Measurements from ENCODE around the gene CDC42BPG. TPM values are rescaled to one million over a fixed set of nuclear protein-coding genes. Genes with fewer than 3 reads are reported as not detected.

Gene CDC42BPG
- total and polyA plus RNA-seq, 2 donors (not counting 1 experiment from before 2014, with no cell fraction given), result 0.03 to 0.33 TPM

DNA sequence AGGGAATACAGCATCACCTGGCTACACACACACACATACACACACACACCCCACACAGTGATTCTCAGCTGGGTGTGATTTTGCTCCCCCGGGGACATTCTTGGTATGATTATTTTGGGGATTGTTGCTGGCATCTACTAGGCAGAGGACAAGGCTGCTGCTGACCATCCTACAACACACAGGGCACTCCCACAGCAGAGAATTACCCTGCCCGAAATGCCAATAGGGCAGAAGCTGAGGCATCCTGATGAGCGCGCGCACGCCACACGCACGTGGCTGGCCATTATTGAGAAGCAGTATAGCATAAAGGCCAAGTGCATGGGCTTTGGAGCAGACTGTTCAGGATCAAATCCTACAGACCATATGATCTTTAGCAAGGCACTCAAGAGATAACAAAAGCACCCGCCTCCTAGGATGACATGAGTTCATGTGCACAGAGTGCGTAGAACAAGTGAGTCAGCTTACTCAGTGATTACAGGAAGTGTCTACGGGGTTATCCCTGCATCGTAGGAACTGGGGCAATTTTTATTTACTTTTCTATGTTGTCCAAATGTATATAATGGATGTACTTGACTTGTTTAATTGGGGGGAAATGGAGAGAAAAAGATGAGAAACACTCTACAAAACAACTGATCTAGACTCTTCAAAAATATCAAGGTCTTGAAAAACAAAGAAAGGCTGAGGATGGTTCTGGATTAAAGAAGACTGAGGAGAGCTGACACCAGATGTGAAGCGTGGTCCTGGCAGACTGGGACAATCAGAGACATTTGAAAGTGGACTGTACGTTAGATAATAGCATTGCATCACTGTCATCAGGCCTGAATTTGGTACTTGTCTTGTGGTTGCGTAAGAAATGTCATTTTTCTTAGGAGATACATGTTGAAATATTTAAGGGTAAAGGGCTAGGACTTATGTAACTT is 41.2 kb upstream of the CDC42BPG start:
- TF ChIP-seq EZH2 (IDR thresholded peaks at IDR 0.05; ENCODE audit: low read length, missing control alignments), result no peak
- no peaks in the 10 kb centered on the region for H3K79me2 ChIP-seq (ENCODE audit: control insufficient read depth, insufficient read depth, low read length)
- H3K9ac ChIP-seq (ENCODE audit: insufficient read depth, low read length), result no peak overlapping the region
- no peak overlapping the region for H3K27ac ChIP-seq (ENCODE audit: insufficient read depth, low read length)
- no peak overlapping the region for H2AFZ ChIP-seq (ENCODE audit: low read length)
- H3K36me3 ChIP-seq (ENCODE audit: control insufficient read depth, insufficient read depth, low read length), result no peaks in the 10 kb centered on the region
- H3K4me2 ChIP-seq (ENCODE audit: extremely low read depth, insufficient read depth, low read length), result no peak overlapping the region
- no peaks in the 10 kb centered on the region for H4K20me1 ChIP-seq (ENCODE audit: control insufficient read depth, extremely low read depth, insufficient read depth, low read length)
- no peaks in the 10 kb centered on the region for H3K9me3 ChIP-seq (ENCODE audit: control insufficient read depth, insufficient read depth, low read depth, low read length)
- no peaks in the 10 kb centered on the region for H3K27me3 ChIP-seq (ENCODE audit: control insufficient read depth, insufficient read depth, low read length)
- no peak overlapping the region for H3K4me3 ChIP-seq (replicated peaks in 1 of 4; ENCODE audit: control extremely low read depth in 1 of 4, insufficient read depth in 1 of 4, low read depth in 3 of 4, low read length in 4 of 4)
- peak; percentile 78 to 89 for DNase-seq (ENCODE audit: low read depth in 2 of 2)
- H3K4me1 ChIP-seq (ENCODE audit: control insufficient read depth, extremely low read depth, insufficient read depth, low read length), result peaks cover 3% of the 10 kb centered on the region

DNA sequence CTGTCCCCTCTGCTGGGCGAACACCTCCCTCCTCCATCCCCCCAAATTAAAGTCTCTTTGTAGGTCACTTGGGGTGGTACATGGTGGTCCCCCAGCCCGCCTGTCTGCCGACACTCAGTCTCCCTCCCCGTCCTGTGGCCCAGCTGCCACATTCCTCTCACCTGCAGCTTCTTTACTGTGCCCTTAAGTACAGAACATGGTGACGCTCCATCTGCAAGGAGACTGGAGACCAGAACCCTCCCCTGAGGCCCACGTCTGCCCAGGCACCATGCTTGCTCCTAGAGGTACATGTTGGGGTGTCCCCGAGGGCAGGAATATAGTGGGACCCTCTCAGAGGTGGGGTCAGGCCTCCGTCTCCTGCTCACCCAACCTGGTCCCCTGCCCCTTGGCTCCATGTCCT is 39.6 kb upstream of the CDC42BPG start:
- Histone ChIP-seq H3K36me3 (ENCODE audit: control insufficient read depth, insufficient read depth, low read length) (no peaks in the 10 kb centered on the region), H3K4me1 (ENCODE audit: control insufficient read depth, extremely low read depth, insufficient read depth, low read length) (peaks cover 7% of the 10 kb centered on the region), H3K27me3 (ENCODE audit: control insufficient read depth, insufficient read depth, low read length) (no peaks in the 10 kb centered on the region), H4K20me1 (ENCODE audit: control insufficient read depth, extremely low read depth, insufficient read depth, low read length) (no peaks in the 10 kb centered on the region), H3K27ac (ENCODE audit: insufficient read depth, low read length) (no peak overlapping the region), H3K4me2 (ENCODE audit: extremely low read depth, insufficient read depth, low read length) (no peak overlapping the region), H2AFZ (ENCODE audit: low read length) (no peak overlapping the region), H3K9me3 (ENCODE audit: control insufficient read depth, insufficient read depth, low read depth, low read length) (no peaks in the 10 kb centered on the region), H3K79me2 (ENCODE audit: control insufficient read depth, insufficient read depth, low read length) (no peaks in the 10 kb centered on the region), H3K4me3 (replicated peaks in 1 of 4; ENCODE audit: control extremely low read depth in 1 of 4, insufficient read depth in 1 of 4, low read depth in 3 of 4, low read length in 4 of 4) (no peak overlapping the region), H3K9ac (ENCODE audit: insufficient read depth, low read length) (no peak overlapping the region)
- no peak for DNase-seq (ENCODE audit: low read depth in 2 of 2)
- TF ChIP-seq, protein P1, sequence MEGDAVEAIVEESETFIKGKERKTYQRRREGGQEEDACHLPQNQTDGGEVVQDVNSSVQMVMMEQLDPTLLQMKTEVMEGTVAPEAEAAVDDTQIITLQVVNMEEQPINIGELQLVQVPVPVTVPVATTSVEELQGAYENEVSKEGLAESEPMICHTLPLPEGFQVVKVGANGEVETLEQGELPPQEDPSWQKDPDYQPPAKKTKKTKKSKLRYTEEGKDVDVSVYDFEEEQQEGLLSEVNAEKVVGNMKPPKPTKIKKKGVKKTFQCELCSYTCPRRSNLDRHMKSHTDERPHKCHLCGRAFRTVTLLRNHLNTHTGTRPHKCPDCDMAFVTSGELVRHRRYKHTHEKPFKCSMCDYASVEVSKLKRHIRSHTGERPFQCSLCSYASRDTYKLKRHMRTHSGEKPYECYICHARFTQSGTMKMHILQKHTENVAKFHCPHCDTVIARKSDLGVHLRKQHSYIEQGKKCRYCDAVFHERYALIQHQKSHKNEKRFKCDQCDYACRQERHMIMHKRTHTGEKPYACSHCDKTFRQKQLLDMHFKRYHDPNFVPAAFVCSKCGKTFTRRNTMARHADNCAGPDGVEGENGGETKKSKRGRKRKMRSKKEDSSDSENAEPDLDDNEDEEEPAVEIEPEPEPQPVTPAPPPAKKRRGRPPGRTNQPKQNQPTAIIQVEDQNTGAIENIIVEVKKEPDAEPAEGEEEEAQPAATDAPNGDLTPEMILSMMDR (conservative IDR thresholded peaks at IDR 0.05 in 1 of 2, IDR thresholded peaks at IDR 0.05 in 1 of 2; ENCODE audit: low read depth in 1 of 2, low read length in 2 of 2), result no peak
- TF ChIP-seq EZH2 (IDR thresholded peaks at IDR 0.05; ENCODE audit: low read length, missing control alignments), result no peak

DNA sequence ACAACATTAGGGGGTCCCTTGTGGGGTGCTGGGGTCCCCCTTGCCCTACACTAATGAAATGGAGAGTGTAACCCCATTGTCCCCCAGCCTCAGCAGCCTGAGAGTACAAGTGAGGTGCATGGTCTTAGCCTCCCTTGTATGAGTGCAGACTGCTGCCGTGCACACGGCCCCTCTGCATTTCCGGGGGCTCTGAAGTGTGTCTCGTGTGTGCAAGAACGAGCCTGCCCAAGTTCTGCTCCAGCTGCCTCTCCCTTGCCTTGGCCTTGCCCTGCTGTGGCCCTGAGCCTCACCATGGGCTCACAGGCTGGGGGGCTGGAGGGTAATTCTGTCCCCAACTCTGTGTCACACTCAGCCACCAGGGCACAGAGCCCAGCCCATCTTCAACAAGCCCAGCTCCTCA is 39.1 kb upstream of the CDC42BPG start:
- Histone ChIP-seq H4K20me1 (ENCODE audit: control insufficient read depth, extremely low read depth, insufficient read depth, low read length) (no peaks in the 10 kb centered on the region), H3K9me3 (ENCODE audit: control insufficient read depth, insufficient read depth, low read depth, low read length) (no peaks in the 10 kb centered on the region), H2AFZ (ENCODE audit: low read length) (no peak overlapping the region), H3K36me3 (ENCODE audit: control insufficient read depth, insufficient read depth, low read length) (no peaks in the 10 kb centered on the region), H3K4me3 (replicated peaks in 1 of 4; ENCODE audit: control extremely low read depth in 1 of 4, insufficient read depth in 1 of 4, low read depth in 3 of 4, low read length in 4 of 4) (no peak overlapping the region), H3K4me2 (ENCODE audit: extremely low read depth, insufficient read depth, low read length) (no peak overlapping the region), H3K79me2 (ENCODE audit: control insufficient read depth, insufficient read depth, low read length) (no peaks in the 10 kb centered on the region), H3K27me3 (ENCODE audit: control insufficient read depth, insufficient read depth, low read length) (no peaks in the 10 kb centered on the region), H3K4me1 (ENCODE audit: control insufficient read depth, extremely low read depth, insufficient read depth, low read length) (peaks cover 7% of the 10 kb centered on the region), H3K9ac (ENCODE audit: insufficient read depth, low read length) (no peak overlapping the region), H3K27ac (ENCODE audit: insufficient read depth, low read length) (no peak overlapping the region)
- TF ChIP-seq EZH2 (IDR thresholded peaks at IDR 0.05; ENCODE audit: low read length, missing control alignments), result no peak
- TF ChIP-seq, protein P1 (conservative IDR thresholded peaks at IDR 0.05 in 1 of 2, IDR thresholded peaks at IDR 0.05 in 1 of 2; ENCODE audit: low read depth in 1 of 2, low read length in 2 of 2), result no peak
- no peak for DNase-seq (ENCODE audit: low read depth in 2 of 2)
